C4-2B (cell line): ENCODE measurements around the gene IST1.

Experiments used
- ZFX ChIP-seq: fragments of 450-650 bp; IDR thresholded peaks from 2 replicates; pipeline ENCODE4 v1.6.1; 2017
- TF ChIP-seq, protein P1 (sequence below): fragments of 450-650 bp; conservative IDR thresholded peaks from 2 replicates; pipeline ENCODE4 v1.5.1; 2017; ENCODE audit warnings: mild to moderate bottlenecking

DNA sequence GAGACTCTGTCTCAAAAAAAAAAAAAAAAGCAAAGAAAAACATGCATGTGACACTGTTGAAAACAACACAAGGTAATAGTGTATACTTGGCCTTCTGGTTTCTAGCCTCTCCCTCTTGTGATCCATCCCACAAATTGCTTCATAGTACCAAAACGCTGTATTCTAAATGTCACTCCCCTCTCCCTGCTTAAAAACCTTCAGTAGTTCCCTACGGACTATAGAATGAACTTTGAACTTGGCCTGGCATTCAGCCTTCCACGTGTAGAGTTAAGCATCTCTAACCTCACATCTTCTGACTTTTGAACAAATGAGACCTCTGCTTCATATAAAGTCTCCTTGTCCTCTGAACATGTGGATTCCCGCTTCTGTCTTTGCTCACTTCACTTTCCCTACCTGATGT is 16.4 kb upstream of the IST1 start:
- TF ChIP-seq, protein P1, sequence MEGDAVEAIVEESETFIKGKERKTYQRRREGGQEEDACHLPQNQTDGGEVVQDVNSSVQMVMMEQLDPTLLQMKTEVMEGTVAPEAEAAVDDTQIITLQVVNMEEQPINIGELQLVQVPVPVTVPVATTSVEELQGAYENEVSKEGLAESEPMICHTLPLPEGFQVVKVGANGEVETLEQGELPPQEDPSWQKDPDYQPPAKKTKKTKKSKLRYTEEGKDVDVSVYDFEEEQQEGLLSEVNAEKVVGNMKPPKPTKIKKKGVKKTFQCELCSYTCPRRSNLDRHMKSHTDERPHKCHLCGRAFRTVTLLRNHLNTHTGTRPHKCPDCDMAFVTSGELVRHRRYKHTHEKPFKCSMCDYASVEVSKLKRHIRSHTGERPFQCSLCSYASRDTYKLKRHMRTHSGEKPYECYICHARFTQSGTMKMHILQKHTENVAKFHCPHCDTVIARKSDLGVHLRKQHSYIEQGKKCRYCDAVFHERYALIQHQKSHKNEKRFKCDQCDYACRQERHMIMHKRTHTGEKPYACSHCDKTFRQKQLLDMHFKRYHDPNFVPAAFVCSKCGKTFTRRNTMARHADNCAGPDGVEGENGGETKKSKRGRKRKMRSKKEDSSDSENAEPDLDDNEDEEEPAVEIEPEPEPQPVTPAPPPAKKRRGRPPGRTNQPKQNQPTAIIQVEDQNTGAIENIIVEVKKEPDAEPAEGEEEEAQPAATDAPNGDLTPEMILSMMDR, result no peak
- TF ChIP-seq ZFX, result no peak
